ENCODE results near the gene STEAP3. TPM values are rescaled to one million over a fixed set of nuclear protein-coding genes. Genes with fewer than 3 reads are reported as not detected.

The STEAP3 gene
- total and polyA plus RNA-seq, 2 donors (not counting 1 experiment from before 2014, with no cell fraction given) = 1.1 to 1.6 TPM

DNA sequence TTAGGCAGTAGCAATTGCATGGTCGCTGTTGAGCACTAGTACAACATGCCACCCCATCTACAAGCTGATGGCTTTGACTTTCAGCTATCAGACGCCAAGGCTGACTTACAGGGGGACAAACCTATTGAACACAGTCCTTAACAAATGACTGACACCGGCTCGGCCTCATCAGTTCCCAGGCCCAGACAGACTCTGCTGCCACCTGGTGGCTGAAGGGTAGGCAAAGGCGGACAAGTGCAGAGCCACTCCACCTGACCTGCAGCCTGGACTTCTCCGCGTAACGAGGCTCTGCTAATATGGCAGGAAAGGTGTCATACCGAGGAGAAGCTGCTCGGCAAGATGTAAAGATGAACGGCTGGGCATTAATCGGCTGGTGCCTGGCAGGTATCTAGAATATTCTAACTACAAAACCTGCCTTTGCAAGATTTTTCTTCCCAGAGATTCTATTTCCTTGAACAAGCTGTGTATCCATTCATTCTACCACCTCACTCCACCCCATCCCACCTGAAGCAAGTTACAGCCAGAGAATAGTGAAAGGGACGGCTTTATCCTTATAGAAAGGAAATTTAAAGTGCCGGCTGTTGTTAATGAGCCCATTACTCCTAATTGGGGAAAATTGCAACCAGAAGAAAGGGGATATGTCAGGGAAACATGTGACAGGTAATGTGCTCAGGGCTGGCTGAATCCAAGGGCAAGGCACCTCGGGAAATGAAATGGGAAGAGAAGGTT is 67.4 kb downstream of the STEAP3 start:
- peak; percentile 65 for DNase-seq
- Histone ChIP-seq H3K27ac (ENCODE audit: low read length in 2 of 2) (no peak overlapping the region), H3K4me3 (ENCODE audit: control extremely low read depth in 1 of 5, extremely low read depth in 1 of 5, insufficient read depth in 1 of 5, low read depth in 2 of 5, low read length in 4 of 5) (no peak overlapping the region), H3K9me3 (ENCODE audit: control extremely low read depth in 1 of 3, control insufficient read depth in 2 of 3, insufficient read depth in 1 of 3, low read length in 2 of 3) (no peaks in the 10 kb centered on the region), H3K4me2 (replicated peaks; ENCODE audit: low read depth, low read length, poor library complexity, severe bottlenecking) (peak overlapping the region; percentile 9), H2AFZ (ENCODE audit: insufficient read depth, low read depth, low read length, poor library complexity, severe bottlenecking) (no peak overlapping the region), H3K27me3 (replicated peaks in 1 of 4; ENCODE audit: control extremely low read depth in 1 of 4, control insufficient read depth in 3 of 4, insufficient read depth in 4 of 4, low read length in 3 of 4) (no peaks in the 10 kb centered on the region), H4K20me1 (ENCODE audit: control insufficient read depth, insufficient read depth, low read length, poor library complexity, severe bottlenecking) (no peaks in the 10 kb centered on the region), H3K4me1 (ENCODE audit: control insufficient read depth in 2 of 2, insufficient read depth in 2 of 2, low read length in 2 of 2) (no peaks in the 10 kb centered on the region), H3K9ac (ENCODE audit: low read length) (no peak overlapping the region), H3K36me3 (replicated peaks in 1 of 2; ENCODE audit: control extremely low read depth in 1 of 2, control insufficient read depth in 1 of 2, extremely low read depth in 1 of 2, insufficient read depth in 2 of 2, low read length in 1 of 2) (no peaks in the 10 kb centered on the region), H3K79me2 (ENCODE audit: control insufficient read depth, insufficient read depth, low read length) (no peaks in the 10 kb centered on the region)
- Mint-ChIP-seq H3K27ac (no peak overlapping the region), H3K27me3 (no peaks in the 10 kb centered on the region), H3K4me3 (no peak overlapping the region), H3K4me1 (peaks cover 2% of the 10 kb centered on the region), H3K9me3 (ENCODE audit: insufficient read depth) (no peaks in the 10 kb centered on the region)
- peak; percentile 68 for ATAC-seq (ENCODE audit: low read depth)
- ChIA-PET CTCF (interaction anchor here (0.7 to 4.5 kb wide), 5 partner anchors 11 to 1068 kb away, joined by 4 to 29 read pairs (median 6); no protein-coding TSS in a partner anchor), POLR2A (no interaction called here)
- intact Hi-C loops (cut with micrococcal nuclease) = no loop called here
- TF ChIP-seq, protein P1, sequence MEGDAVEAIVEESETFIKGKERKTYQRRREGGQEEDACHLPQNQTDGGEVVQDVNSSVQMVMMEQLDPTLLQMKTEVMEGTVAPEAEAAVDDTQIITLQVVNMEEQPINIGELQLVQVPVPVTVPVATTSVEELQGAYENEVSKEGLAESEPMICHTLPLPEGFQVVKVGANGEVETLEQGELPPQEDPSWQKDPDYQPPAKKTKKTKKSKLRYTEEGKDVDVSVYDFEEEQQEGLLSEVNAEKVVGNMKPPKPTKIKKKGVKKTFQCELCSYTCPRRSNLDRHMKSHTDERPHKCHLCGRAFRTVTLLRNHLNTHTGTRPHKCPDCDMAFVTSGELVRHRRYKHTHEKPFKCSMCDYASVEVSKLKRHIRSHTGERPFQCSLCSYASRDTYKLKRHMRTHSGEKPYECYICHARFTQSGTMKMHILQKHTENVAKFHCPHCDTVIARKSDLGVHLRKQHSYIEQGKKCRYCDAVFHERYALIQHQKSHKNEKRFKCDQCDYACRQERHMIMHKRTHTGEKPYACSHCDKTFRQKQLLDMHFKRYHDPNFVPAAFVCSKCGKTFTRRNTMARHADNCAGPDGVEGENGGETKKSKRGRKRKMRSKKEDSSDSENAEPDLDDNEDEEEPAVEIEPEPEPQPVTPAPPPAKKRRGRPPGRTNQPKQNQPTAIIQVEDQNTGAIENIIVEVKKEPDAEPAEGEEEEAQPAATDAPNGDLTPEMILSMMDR (IDR thresholded peaks at IDR 0.05) = peak; percentile 72
- no peak for TF ChIP-seq EZH2 (IDR thresholded peaks at IDR 0.05; ENCODE audit: borderline replicate concordance, insufficient read depth, low read depth, low read length, poor library complexity, severe bottlenecking)
- WGBS (ENCODE audit: insufficient coverage) = 89% methylated on average over 10 of the region's 15 CpGs

DNA sequence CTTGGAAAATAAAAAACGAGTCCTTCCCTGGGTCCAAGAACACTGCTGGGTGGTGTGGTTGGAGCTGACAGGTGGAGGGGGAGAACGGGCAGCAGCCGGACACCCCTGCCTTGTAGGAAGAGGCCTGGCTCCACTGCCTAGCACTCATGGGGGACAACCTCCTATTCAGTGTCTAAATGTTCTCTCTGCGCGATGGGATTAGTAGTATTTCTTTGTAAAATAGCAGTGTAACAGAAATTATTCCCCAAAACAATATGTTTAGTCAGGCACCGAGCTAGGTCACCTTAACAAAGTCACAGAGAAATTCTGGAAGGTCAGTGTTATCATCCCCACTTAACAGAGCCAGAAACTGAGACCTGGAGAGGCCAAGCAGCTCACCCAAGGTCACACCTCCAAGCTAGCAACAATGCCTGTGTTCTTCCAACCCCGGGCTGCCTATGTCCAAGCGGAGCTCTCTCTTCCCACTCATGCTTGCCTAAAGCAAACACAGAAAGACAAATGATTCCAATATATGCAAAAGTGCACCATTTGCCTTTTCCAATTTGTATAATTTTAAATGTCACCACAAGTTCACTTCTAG is 68.0 kb downstream of the STEAP3 start:
- ChIA-PET POLR2A (no interaction called here), CTCF (interaction anchor here (0.7 to 4.5 kb wide), 5 partner anchors 11 to 1069 kb away, joined by 4 to 29 read pairs (median 5); no protein-coding TSS in a partner anchor)
- no peaks in the 10 kb centered on the region for H3K36me3 ChIP-seq (replicated peaks in 1 of 2; ENCODE audit: control extremely low read depth in 1 of 2, control insufficient read depth in 1 of 2, extremely low read depth in 1 of 2, insufficient read depth in 2 of 2, low read length in 1 of 2)
- H3K79me2 ChIP-seq (ENCODE audit: control insufficient read depth, insufficient read depth, low read length) = no peaks in the 10 kb centered on the region
- no peak overlapping the region for H2AFZ ChIP-seq (ENCODE audit: insufficient read depth, low read depth, low read length, poor library complexity, severe bottlenecking)
- no peak overlapping the region for H3K9ac ChIP-seq (ENCODE audit: low read length)
- H3K9me3 ChIP-seq (ENCODE audit: control extremely low read depth in 1 of 3, control insufficient read depth in 2 of 3, insufficient read depth in 1 of 3, low read length in 2 of 3) = no peaks in the 10 kb centered on the region
- Mint-ChIP-seq H3K27me3 (no peaks in the 10 kb centered on the region), H3K27ac (no peak overlapping the region), H3K4me1 (peaks cover 2% of the 10 kb centered on the region), H3K4me3 (no peak overlapping the region), H3K9me3 (ENCODE audit: insufficient read depth) (no peaks in the 10 kb centered on the region)
- H4K20me1 ChIP-seq (ENCODE audit: control insufficient read depth, insufficient read depth, low read length, poor library complexity, severe bottlenecking) = no peaks in the 10 kb centered on the region
- WGBS (ENCODE audit: insufficient coverage) = 96% methylated on average over 2 of the region's 8 CpGs
- no peak for TF ChIP-seq EZH2 (IDR thresholded peaks at IDR 0.05; ENCODE audit: borderline replicate concordance, insufficient read depth, low read depth, low read length, poor library complexity, severe bottlenecking)
- TF ChIP-seq, protein P1 (IDR thresholded peaks at IDR 0.05) = no peak
- intact Hi-C loops (cut with micrococcal nuclease) = no loop called here
- no peaks in the 10 kb centered on the region for H3K27me3 ChIP-seq (replicated peaks in 1 of 4; ENCODE audit: control extremely low read depth in 1 of 4, control insufficient read depth in 3 of 4, insufficient read depth in 4 of 4, low read length in 3 of 4)
- H3K4me1 ChIP-seq (ENCODE audit: control insufficient read depth in 2 of 2, insufficient read depth in 2 of 2, low read length in 2 of 2) = no peaks in the 10 kb centered on the region
- H3K4me2 ChIP-seq (replicated peaks; ENCODE audit: low read depth, low read length, poor library complexity, severe bottlenecking) = no peak overlapping the region
- ATAC-seq (ENCODE audit: low read depth) (no peak), DNase-seq (no peak)
- H3K4me3 ChIP-seq (ENCODE audit: control extremely low read depth in 1 of 5, extremely low read depth in 1 of 5, insufficient read depth in 1 of 5, low read depth in 2 of 5, low read length in 4 of 5) = no peak overlapping the region
- no peak overlapping the region for H3K27ac ChIP-seq (ENCODE audit: low read length in 2 of 2)

Measured in B cell (primary cell).